Lower leg skin (tissue), 3 donors: Measurements from ENCODE around the gene EPHB2.

Experiments used
- CTCF ChIP-seq, 3 donors: fragments of 450-650 bp; IDR thresholded peaks; one replicate each; pipeline ENCODE4 v1.5.1; 2016; ENCODE audit warnings: antibody characterized with exemption in 3 of 3, mild to moderate bottlenecking in 3 of 3, moderate library complexity in 2 of 3
- POLR2A ChIP-seq, 2 donors: fragments of 450-650 bp; IDR thresholded peaks; one replicate each; pipeline ENCODE4 v1.6.1; 2016 to 2017; ENCODE audit warnings: antibody characterized with exemption in 2 of 2, mild to moderate bottlenecking in 1 of 2, moderate library complexity in 1 of 2

DNA sequence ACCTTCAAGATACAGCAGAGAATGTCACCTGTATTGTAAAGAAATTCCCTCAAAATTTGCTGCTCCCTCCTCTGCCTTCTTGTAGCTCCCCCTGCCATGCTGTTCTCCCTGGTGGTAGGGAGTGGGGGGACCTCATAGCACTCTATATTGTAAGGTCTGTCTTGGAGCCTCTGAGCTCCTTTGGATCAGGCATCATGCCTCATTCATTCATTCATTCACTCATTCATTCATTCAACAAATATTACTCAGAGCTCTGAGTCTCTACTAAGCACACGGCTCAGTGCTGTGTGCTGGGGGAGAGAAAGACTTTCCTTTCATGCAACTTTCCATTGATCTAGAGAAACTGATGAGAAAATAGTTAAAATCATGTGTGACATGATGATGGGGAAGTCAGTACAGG, 27.1 kb upstream of the EPHB2 start:
- TF ChIP-seq POLR2A (IDR thresholded peaks at IDR 0.05) = no peak
- no peak for TF ChIP-seq CTCF (IDR thresholded peaks at IDR 0.05)
